HG03558 (cell line): ENCODE data around the gene LETM1.

Experiments
- ATAC-seq: cut with Tn5 transposase; IDR thresholded peaks from one replicate; pipeline ENCODE4 v1.9.1; 2021; ENCODE audit warnings: moderate number of reproducible peaks; ENCODE audit not compliant: unreplicated experiment; ENCODE audit errors: extremely low read depth

The LETM1 gene

DNA sequence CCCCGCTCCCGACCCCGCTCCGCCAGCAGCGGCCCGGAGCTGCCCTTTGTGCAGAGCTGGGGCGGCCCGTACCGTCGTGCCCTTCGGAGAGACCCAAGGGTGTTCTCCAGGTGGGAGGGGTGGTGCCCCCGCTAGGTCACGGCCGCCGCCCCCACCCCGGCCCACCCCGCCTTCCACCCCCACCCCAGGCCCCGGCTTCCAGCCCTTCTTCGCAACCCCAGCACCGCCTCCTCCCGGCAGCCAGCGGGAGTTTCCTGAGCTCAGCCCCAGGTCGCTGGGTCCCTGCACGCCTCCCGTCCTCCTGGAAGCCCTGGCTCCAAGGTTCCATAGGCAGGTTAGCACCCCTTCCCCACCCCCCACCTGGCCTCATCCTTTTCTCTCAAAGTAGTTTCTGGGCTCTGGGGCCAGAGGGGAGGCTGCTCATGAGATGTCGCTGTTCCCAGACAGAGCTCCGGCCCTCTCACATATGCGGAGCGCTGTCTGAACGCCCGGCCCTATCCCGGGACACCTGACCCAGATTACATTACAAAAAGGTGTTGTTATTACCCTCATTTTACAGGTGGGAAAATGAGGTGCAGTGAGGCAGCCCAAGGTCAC lies 88.1 kb downstream of the LETM1 start:
- no peak for ATAC-seq

DNA sequence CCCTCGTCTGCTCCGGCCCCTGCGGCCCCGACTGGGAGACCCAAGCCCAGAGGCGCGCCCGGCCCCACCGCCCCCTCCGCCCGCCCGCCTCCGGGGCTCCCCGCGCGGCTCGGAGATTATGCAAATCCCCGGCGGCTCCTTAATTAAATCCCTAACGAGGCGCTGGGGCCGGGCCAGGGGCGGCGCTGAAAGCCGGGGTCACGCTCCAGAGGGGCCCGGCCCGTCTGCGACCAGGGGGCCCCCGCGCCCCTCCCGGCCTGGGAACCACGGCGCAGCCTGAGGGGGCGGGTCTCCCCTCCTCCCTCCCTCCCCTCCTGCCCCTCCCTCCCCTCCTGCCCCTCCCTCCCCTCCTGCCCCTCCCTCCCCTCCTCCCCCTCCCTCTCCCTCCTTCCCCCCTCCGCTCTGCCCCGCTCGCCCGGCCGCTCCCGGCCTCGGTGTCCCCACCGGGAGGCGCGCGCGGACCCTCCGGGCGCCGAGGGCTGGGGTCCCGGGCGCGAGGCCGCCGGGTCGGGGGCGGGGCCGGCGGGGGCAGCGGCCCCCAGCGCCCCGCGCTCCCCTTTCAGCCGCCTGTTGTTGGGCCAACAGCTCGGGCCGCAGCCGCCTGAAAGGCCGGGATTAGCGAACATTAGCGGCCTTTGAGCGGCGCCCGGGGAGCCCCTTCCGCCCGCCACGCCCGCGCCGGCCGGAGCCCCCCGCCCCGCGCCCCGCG lies 88.7 kb downstream of the LETM1 start:
- no peak for ATAC-seq

DNA sequence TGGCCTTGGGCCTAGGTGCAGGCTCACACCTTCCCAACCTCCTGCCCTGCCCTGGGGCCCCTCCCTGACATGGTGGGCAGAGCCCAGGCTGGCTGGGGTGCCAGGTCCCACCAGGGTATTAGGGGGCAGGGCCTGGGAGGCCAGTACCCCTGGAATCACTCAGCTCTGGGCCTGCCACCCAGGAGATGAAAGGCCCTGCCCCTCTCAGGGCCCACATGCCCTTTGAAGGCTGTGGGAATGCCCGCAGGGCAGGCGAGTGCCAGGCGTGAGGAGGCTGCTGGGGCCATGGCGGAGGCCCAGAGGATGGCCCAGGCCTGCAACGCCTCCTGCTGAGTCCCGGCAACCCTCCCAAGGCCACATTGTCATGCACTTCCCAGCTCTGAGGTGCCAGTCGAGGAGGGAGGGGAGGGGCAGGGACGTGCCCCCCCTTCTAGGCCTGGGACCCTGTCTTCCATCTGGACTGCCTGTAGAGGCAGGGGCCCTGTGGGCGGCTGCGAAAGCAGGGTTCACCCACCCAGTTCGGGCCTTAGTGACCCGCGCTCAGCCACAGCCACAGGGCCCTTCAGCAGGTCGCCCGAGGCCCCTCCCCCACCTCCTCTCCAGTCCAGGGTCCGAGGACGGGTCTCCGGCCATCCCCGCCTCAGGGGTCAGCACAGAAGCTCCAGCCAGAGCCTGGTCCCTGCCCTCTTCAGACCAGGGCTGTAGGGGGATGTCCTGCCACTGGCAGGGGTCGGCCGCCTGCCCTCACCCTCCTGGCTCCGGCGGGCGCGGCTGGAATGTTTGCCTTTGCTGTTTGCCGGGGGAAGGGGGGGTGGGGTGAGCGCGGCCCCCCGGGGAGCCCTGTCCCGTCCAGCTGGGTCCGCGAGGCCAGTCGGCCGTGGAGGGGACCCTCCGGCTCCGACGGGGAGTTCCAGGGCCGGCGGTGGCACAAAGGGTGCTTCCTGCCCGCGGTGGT lies 89.6 kb downstream of the LETM1 start:
- no peak for ATAC-seq

DNA sequence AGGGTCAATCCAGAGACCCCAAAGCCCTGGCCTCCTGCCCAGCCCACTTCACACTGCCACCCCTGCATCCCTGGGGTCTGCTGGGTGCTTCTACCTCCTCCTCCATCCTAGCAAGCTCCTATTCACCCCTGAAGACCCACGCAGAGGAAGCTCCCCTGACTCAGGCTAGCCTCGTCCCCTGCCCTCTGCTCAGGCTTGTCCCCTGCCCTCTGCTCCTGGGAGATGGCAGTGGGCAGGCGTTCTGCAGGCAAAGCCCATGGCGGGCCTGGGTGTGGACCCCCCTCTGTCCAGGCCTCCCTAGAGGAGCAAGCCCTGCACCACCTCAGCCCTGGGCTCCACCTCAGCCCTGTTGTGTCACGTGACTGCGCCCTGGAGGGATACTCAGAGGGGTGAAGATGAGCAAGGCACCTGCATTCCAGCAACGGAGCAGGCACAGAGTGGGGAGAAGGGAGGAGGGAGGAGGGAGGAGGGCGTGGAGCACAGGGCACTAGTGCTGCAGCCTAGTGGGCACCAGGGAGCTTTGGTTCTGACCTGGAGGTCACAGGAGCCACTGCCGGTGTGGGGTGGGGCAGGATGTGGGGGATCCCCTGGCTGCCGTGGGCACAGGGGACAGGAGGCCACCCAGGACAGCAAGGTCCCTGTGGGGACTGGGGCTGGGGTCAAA lies 90.4 kb downstream of the LETM1 start:
- ATAC-seq = no peak

DNA sequence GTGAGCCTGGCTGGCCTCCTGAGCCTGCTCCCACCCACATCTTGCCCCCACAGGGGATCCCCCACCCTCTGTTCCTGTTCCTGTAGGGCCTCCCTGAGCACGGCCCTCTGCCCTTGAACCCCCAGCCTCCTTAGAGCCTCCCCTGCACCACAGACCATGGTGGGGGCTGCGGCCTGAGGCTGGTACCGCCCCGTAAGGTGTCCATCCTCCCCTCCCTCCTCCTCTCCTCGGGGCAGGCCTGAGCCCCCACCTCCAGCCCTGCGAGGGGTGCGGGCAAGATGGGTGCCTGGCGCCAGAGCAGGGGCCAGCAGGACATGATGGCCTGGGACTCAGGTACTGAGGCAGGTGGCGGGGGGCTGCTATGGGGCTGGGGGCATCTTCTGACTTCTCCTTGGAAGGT lies 91.3 kb downstream of the LETM1 start:
- ATAC-seq = no peak

DNA sequence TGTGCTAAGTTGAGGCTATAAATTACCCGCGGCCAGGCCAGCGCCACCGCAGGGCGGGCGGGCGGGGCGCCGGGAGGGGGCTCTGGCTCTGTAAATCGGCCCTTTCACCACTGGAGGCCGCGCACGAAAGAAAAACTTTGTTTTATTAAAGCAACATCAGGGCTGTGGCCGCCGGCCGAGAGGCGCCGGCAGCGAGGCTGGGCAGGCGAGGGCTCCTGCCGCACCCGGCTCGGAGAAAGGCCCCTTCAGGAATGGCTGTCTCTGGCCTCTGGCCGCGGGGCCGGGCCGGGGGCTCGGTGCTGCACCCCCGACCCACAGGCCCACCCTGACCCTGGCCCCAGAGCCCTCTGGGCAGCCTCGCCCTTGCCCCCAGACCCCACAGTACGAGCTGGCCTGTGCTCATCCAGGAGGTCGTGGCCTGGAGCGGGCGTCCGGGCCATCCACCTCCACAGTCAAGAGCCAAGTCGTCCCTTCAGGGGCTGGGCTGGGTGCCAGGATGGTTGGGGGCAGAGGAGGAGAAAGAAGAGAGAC lies 92.3 kb downstream of the LETM1 start:
- no peak for ATAC-seq

DNA sequence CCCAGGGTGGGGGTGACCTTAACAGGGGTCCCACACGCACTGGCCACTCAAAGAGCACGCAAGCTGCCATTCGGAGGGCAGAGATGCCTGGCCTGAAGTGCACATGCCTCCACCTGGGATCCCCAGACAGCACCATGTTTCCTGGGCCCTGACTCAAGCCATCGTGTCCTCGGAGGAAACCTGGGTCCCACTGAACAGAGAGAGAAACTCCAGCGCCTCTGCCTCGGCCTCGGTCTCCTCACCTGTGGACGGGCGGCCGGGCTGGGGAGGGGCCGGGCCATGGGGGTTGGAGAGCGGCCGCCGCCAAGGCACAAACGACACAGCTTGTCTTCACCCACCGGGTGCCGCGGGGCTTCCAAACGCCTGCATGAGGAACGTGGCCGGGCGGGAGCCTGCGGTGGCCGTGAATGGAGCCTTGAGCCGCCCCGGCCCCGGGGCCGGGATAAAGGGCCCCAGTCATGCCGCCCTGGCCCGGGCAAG lies 92.8 kb downstream of the LETM1 start:
- ATAC-seq = no peak

DNA sequence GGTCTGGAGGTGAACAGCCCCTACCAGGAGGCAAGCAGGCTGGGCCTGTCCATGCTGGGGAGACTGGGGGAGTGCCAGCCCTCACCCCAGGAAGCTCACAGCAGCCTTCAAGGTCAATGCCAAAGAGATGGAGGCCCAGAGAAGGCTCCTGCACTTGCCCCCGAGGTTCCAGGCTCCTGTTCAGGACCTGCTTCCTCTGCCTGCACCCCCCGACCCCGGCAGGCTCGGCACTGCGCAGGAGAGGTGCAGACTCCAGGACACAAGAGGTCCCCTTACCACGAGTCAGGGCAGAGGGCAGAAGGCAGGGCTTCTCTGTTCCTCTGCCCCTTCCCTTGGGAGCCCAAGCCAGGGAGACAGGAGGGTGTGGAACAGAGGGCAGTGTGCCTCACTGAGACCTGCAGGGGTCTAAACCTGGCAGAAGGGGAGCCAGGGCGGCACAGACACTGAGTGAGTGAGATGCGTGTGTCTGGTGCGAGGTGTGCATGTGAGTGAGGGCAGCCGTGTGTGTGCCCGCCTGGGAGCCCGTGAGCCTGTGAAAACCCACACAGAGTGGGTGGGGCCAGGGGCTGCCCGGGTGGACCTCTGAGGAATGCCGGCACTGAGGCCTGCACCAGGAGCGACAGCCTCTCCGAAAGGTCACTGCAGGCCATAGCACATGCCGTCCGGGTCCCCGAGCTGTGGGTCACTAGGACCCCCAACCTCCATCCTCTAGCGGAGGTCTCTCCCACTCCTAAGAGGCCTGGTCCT lies 93.5 kb downstream of the LETM1 start:
- ATAC-seq = no peak
